HepG2 (cell line): ENCODE measurements around the gene MBD2. TPM values are rescaled to one million over a fixed set of nuclear protein-coding genes. Genes with fewer than 3 reads are reported as not detected.

Experiments
- ATAC-seq: fragments of 200-7000 bp; cut with Tn5 transposase; 3 replicates; pipeline ENCODE4 v1.9.1; 2020; ENCODE audit warnings: mild to moderate bottlenecking, moderate library complexity
- BruUV-seq: library from RNA; stranded (reverse); fragments of 400-500 nt; replicated peaks from 2 replicates; lab custom pipeline; 2021; lab: Mats Ljungman, UMichigan
- CTCF ChIA-PET: fragments of 300-600 bp; formaldehyde crosslinking; extraction: SDS; loops from one replicate; lab custom pipeline; 2021; ENCODE audit warnings: low total read pairs, inconsistent platforms, low intra/inter-chr PET ratio; lab: Yijun Ruan, JAX
- POLR2A ChIA-PET: fragments of 350-600 bp; sonication (Branson Sonifier 250); formaldehyde crosslinking; loops from one replicate; lab custom pipeline; 2020; ENCODE audit warnings: antibody characterized with exemption, inconsistent platforms; lab: Yijun Ruan, JAX
- DNase-seq: peaks from one replicate; pipeline ENCODE4 v3.0.0-alpha.2; 2015; ENCODE audit warnings: low spot score
- FAIRE-seq: peaks from 3 replicates; lab custom pipeline; 2011; peaks lifted over from hg19 to GRCh38; lab: Jason Lieb, UNC
- H2AFZ ChIP-seq: one replicate; pipeline ENCODE4 v1.6.1; 2011; ENCODE audit warnings: low read length, inconsistent platforms
- H3K27ac ChIP-seq: fragments of 300-600 bp; 3 replicates; pipeline ENCODE4 v1.8.0; 2011; ENCODE audit warnings: mixed run types, mild to moderate bottlenecking, mixed read lengths, low read length, inconsistent platforms; ENCODE audit not compliant: insufficient read depth; ENCODE audit errors: extremely low read length
- H3K27me3 ChIP-seq, 2 experiments: fragments of 200-600 bp in 1 of 2; 2 replicates in 1 of 2; 3 replicates in 1 of 2; pipeline versions ENCODE4 v1.6.0 to v1.8.0; 2011; ENCODE audit warnings: low read length in 2 of 2, mild to moderate bottlenecking in 2 of 2, moderate library complexity in 2 of 2, inconsistent platforms in 1 of 2; ENCODE audit not compliant: insufficient read depth in 2 of 2, control insufficient read depth in 1 of 2
- H3K36me3 ChIP-seq, 2 experiments: fragments of 200-600 bp in 1 of 2; replicated peaks in 1 of 2; 2 replicates in 1 of 2; 3 replicates in 1 of 2; pipeline versions ENCODE4 v1.5.1 to v1.8.0; 2011; ENCODE audit warnings: low read length in 2 of 2, inconsistent platforms in 1 of 2; ENCODE audit not compliant: insufficient read depth in 2 of 2, control insufficient read depth in 1 of 2
- H3K4me1 ChIP-seq: 2 replicates; pipeline ENCODE4 v1.5.1; 2012; ENCODE audit warnings: low read length, inconsistent platforms; ENCODE audit not compliant: insufficient read depth
- H3K4me2 ChIP-seq: 2 replicates; pipeline ENCODE4 v1.6.0; 2011; ENCODE audit warnings: low read depth, low read length, inconsistent platforms
- H3K4me3 ChIP-seq, 3 experiments: fragments of 200-600 bp in 1 of 3; sonication (generic), shearing (Covaris generic) in 1 of 3; replicated peaks in 1 of 3; 2 replicates each; pipeline ENCODE4 v1.5.1; 2011 to 2016; ENCODE audit warnings: low read length in 3 of 3, inconsistent platforms in 2 of 3, low read depth in 2 of 3, mild to moderate bottlenecking in 2 of 3, control low read depth in 1 of 3, mixed read lengths in 1 of 3; ENCODE audit not compliant: insufficient read depth in 1 of 3
- H3K79me2 ChIP-seq: one replicate; pipeline ENCODE4 v1.6.1; 2011; ENCODE audit warnings: low read length, inconsistent platforms; ENCODE audit not compliant: insufficient read depth
- H3K9ac ChIP-seq: 2 replicates; pipeline ENCODE4 v1.6.0; 2011; ENCODE audit warnings: mild to moderate bottlenecking, low read depth, low read length, inconsistent platforms; ENCODE audit not compliant: insufficient read depth
- H3K9me3 ChIP-seq: 2 replicates; pipeline ENCODE4 v1.5.1; 2012; ENCODE audit warnings: mild to moderate bottlenecking, low read length
- H4K20me1 ChIP-seq: 2 replicates; pipeline ENCODE4 v1.6.0; 2011; ENCODE audit warnings: inconsistent platforms, mild to moderate bottlenecking, low read length, moderate library complexity; ENCODE audit not compliant: insufficient read depth
- ATRX ChIP-seq: sonication (generic); formaldehyde crosslinking; IDR thresholded peaks from 2 replicates; pipeline ENCODE4 v1.4.0; 2020; ENCODE audit warnings: missing genetic modification reagents, borderline replicate concordance
- KLF12 ChIP-seq: sonication (generic); formaldehyde crosslinking; IDR thresholded peaks from 2 replicates; pipeline ENCODE4 v1.4.0; 2020; ENCODE audit warnings: missing genetic modification reagents, borderline replicate concordance
- KLF13 ChIP-seq: sonication (generic); formaldehyde crosslinking; IDR thresholded peaks from 2 replicates; pipeline ENCODE4 v1.4.0; 2020; ENCODE audit warnings: mild to moderate bottlenecking, missing genetic modification reagents
- TOE1 ChIP-seq: sonication (generic); formaldehyde crosslinking; IDR thresholded peaks from 2 replicates; pipeline ENCODE4 v1.4.0; 2020; ENCODE audit warnings: mild to moderate bottlenecking, missing genetic modification reagents
- ZFP41 ChIP-seq: sonication (generic); formaldehyde crosslinking; IDR thresholded peaks from 2 replicates; pipeline ENCODE4 v1.4.0; 2020; ENCODE audit warnings: mild to moderate bottlenecking, missing genetic modification reagents, borderline replicate concordance
- ZNF816 ChIP-seq: sonication (generic); formaldehyde crosslinking; IDR thresholded peaks from 2 replicates; pipeline ENCODE4 v1.8.0; 2022; ENCODE audit warnings: missing genetic modification reagents, mild to moderate bottlenecking, borderline replicate concordance
- WGBS: methylation state at CpG from one replicate; pipeline ENCODE4 v1.1.6; 2017; ENCODE audit warnings: low lambda C conversion rate; 5-methylcytosine and 5-hydroxymethylcytosine counted together
- in situ Hi-C: cut with HindIII; loops from 2 replicates; pipeline ENCODE4 v1.10.0; 2017; ENCODE audit warnings: low pct_unique_long_range_greater_than_20kb; ENCODE audit not compliant: extremely low pct_ligation_motif_present
- intact Hi-C: fragments of 100-400 bp; cut with micrococcal nuclease; formaldehyde crosslinking; loops from one replicate; pipeline ENCODE4 v1.10.0; 2022; ENCODE audit not compliant: unreplicated experiment
- polyA plus RNA-seq, 8 experiments: library from polyadenylated mRNA; depleted of rRNA in 3 of 8; stranded (reverse) in 7 of 8; unstranded in 1 of 8; fragments of >200 nt; fragmentation: Illumina TruSeq in 4 of 8; extraction: Trizol in 4 of 8; gene quantifications; 2 replicates each; pipeline versions ENCODE4 v1.2.1 to v1.2.3, GENCODE V29; 2011 to 2016; ENCODE audit warnings: low read depth in 4 of 8, missing spikeins in 1 of 8, mixed read lengths in 1 of 8; ENCODE audit not compliant: insufficient read depth in 1 of 8
- total RNA-seq, 5 experiments: library from RNA; depleted of rRNA; stranded (reverse); fragments of >200 nt; fragmentation: Illumina TruSeq; extraction: Trizol; gene quantifications; 2 replicates each; pipeline ENCODE4 v1.2.3, GENCODE V29; 2016; ENCODE audit warnings: low read depth in 1 of 5
- TF ChIP-seq, protein P1 (sequence below): sonication (generic); formaldehyde crosslinking; IDR thresholded peaks from 2 replicates; pipeline ENCODE4 v1.4.0; 2020; ENCODE audit warnings: missing genetic modification reagents, borderline replicate concordance
- TF ChIP-seq, protein P2 (sequence below): sonication (generic); formaldehyde crosslinking; IDR thresholded peaks from 2 replicates; pipeline ENCODE4 v1.5.0; 2020; ENCODE audit warnings: mild to moderate bottlenecking, missing genetic modification reagents, borderline replicate concordance
- TF ChIP-seq, protein P3 (sequence below): sonication (generic); formaldehyde crosslinking; IDR thresholded peaks from 2 replicates; pipeline ENCODE4 v1.8.1; 2022; ENCODE audit warnings: low read depth, mild to moderate bottlenecking, missing genetic modification reagents
- TF ChIP-seq, protein P4 (sequence below): sonication (generic); formaldehyde crosslinking; IDR thresholded peaks from 2 replicates; pipeline ENCODE4 v1.4.0; 2020; ENCODE audit warnings: mild to moderate bottlenecking, missing genetic modification reagents
- TF ChIP-seq, protein P5 (sequence below): IDR thresholded peaks from 2 replicates; pipeline ENCODE4 v1.6.1; 2016; ENCODE audit warnings: missing genetic modification reagents, missing compliant biosample characterization

MBD2 gene
- total and polyA plus RNA-seq, 2 of the 13 experiments (the other 11 are each of a cell fraction or from before 2014, with no cell fraction given) = 19.1 to 38.5 TPM

DNA sequence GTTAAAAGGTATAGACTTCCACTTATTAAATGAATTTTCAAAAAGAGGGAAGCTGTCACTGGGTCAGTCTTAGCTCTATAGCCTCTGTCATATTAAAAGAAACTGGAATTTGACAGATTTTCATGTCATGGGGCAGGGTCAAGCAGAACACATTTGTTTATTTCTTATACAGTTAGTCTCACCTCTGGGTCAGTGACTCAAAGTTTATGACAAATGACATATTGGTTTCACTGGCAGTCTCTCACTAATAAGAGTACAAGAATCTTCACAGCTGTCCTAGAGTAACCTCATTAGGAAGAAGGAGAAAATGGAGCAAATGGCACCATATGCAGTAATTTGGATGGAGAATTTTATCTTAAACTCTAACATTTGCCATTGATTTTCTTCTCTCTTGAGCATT, 63.2 kb downstream of the MBD2 start (continued):
- TF ChIP-seq, protein P1, sequence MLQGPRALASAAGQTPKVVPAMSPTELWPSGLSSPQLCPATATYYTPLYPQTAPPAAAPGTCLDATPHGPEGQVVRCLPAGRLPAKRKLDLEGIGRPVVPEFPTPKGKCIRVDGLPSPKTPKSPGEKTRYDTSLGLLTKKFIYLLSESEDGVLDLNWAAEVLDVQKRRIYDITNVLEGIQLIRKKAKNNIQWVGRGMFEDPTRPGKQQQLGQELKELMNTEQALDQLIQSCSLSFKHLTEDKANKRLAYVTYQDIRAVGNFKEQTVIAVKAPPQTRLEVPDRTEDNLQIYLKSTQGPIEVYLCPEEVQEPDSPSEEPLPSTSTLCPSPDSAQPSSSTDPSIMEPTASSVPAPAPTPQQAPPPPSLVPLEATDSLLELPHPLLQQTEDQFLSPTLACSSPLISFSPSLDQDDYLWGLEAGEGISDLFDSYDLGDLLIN (CRISPR knock-in tag) = no peak

DNA sequence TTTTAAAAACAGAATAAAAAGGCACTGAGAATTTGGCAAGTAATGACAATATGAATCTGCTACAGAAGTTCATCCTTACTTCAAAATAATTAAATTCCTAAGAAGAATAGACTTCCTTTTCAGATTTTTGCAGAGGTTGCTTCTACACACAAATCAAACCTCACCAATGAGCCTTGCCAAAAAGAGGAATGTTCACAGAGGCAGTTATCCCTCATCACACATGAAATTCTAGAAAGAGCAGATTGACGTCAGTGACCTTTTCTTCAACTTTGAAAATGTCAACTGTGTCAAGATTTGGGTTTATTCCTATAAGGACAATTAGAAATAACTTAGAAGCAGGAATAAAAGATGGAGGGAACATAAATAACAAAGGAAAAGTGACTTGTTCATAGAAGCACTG, 64.6 kb downstream of the MBD2 start:
- no peaks in the 10 kb centered on the region for H3K27me3 ChIP-seq
- intact Hi-C loops (no loop called here), in situ Hi-C loops (no loop called here)
- H3K9me3 ChIP-seq = no peaks in the 10 kb centered on the region
- H2AFZ ChIP-seq = no peak overlapping the region
- no peak overlapping the region for H3K27ac ChIP-seq
- no peaks in the 10 kb centered on the region for H3K4me1 ChIP-seq
- 95% methylated on average over 1 of the region's 1 CpG for WGBS
- ATAC-seq (no peak), DNase-seq (no peak), FAIRE-seq (no peak)
- no peaks in the 10 kb centered on the region for H3K79me2 ChIP-seq
- H3K4me3 ChIP-seq = no peak overlapping the region
- no peak overlapping the region for H3K4me2 ChIP-seq
- ChIA-PET POLR2A (no interaction called here), CTCF (no interaction called here)
- no TSS peak for BruUV-seq
- H4K20me1 ChIP-seq = no peaks in the 10 kb centered on the region
- no peak overlapping the region for H3K9ac ChIP-seq
- H3K36me3 ChIP-seq = peaks cover 14 to 46% of the 10 kb centered on the region in 2 experiments
- TF ChIP-seq ZFP41 (no peak), KLF12 (CRISPR knock-in tag) (no peak), ZNF816 (no peak), TOE1 (CRISPR knock-in tag) (no peak), KLF13 (CRISPR knock-in tag) (no peak), ATRX (CRISPR knock-in tag) (no peak)
- TF ChIP-seq, protein P2, sequence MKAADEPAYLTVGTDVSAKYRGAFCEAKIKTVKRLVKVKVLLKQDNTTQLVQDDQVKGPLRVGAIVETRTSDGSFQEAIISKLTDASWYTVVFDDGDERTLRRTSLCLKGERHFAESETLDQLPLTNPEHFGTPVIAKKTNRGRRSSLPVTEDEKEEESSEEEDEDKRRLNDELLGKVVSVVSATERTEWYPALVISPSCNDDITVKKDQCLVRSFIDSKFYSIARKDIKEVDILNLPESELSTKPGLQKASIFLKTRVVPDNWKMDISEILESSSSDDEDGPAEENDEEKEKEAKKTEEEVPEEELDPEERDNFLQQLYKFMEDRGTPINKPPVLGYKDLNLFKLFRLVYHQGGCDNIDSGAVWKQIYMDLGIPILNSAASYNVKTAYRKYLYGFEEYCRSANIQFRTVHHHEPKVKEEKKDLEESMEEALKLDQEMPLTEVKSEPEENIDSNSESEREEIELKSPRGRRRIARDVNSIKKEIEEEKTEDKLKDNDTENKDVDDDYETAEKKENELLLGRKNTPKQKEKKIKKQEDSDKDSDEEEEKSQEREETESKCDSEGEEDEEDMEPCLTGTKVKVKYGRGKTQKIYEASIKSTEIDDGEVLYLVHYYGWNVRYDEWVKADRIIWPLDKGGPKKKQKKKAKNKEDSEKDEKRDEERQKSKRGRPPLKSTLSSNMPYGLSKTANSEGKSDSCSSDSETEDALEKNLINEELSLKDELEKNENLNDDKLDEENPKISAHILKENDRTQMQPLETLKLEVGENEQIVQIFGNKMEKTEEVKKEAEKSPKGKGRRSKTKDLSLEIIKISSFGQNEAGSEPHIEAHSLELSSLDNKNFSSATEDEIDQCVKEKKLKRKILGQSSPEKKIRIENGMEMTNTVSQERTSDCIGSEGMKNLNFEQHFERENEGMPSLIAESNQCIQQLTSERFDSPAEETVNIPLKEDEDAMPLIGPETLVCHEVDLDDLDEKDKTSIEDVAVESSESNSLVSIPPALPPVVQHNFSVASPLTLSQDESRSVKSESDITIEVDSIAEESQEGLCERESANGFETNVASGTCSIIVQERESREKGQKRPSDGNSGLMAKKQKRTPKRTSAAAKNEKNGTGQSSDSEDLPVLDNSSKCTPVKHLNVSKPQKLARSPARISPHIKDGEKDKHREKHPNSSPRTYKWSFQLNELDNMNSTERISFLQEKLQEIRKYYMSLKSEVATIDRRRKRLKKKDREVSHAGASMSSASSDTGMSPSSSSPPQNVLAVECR (CRISPR knock-in tag) = no peak
- TF ChIP-seq, protein P3, sequence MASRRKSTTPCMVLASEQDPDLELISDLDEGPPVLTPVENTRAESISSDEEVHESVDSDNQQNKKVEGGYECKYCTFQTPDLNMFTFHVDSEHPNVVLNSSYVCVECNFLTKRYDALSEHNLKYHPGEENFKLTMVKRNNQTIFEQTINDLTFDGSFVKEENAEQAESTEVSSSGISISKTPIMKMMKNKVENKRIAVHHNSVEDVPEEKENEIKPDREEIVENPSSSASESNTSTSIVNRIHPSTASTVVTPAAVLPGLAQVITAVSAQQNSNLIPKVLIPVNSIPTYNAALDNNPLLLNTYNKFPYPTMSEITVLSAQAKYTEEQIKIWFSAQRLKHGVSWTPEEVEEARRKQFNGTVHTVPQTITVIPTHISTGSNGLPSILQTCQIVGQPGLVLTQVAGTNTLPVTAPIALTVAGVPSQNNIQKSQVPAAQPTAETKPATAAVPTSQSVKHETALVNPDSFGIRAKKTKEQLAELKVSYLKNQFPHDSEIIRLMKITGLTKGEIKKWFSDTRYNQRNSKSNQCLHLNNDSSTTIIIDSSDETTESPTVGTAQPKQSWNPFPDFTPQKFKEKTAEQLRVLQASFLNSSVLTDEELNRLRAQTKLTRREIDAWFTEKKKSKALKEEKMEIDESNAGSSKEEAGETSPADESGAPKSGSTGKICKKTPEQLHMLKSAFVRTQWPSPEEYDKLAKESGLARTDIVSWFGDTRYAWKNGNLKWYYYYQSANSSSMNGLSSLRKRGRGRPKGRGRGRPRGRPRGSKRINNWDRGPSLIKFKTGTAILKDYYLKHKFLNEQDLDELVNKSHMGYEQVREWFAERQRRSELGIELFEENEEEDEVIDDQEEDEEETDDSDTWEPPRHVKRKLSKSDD (CRISPR knock-in tag) = no peak
- TF ChIP-seq, protein P4, sequence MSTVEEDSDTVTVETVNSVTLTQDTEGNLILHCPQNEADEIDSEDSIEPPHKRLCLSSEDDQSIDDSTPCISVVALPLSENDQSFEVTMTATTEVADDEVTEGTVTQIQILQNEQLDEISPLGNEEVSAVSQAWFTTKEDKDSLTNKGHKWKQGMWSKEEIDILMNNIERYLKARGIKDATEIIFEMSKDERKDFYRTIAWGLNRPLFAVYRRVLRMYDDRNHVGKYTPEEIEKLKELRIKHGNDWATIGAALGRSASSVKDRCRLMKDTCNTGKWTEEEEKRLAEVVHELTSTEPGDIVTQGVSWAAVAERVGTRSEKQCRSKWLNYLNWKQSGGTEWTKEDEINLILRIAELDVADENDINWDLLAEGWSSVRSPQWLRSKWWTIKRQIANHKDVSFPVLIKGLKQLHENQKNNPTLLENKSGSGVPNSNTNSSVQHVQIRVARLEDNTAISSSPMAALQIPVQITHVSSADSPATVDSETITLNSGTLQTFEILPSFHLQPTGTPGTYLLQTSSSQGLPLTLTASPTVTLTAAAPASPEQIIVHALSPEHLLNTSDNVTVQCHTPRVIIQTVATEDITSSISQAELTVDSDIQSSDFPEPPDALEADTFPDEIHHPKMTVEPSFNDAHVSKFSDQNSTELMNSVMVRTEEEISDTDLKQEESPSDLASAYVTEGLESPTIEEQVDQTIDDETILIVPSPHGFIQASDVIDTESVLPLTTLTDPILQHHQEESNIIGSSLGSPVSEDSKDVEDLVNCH (CRISPR knock-in tag) = no peak
- TF ChIP-seq, protein P5, sequence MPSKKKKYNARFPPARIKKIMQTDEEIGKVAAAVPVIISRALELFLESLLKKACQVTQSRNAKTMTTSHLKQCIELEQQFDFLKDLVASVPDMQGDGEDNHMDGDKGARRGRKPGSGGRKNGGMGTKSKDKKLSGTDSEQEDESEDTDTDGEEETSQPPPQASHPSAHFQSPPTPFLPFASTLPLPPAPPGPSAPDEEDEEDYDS (CRISPR knock-in tag) = no peak
